K562 (cell line): Measurements from ENCODE around the gene ERF. TPM values are rescaled to one million over a fixed set of nuclear protein-coding genes. Genes with fewer than 3 reads are reported as not detected.

Experiments
- ATAC-seq: fragments of 200-7000 bp; cut with Tn5 transposase; 3 replicates; pipeline ENCODE4 v1.9.1; 2020; ENCODE audit warnings: moderate library complexity
- BruUV-seq: library from RNA; stranded (reverse); fragments of 400-500 nt; replicated peaks from 2 replicates; lab custom pipeline; 2021; lab: Mats Ljungman, UMichigan
- CTCF ChIA-PET: fragments of 300-600 bp; formaldehyde crosslinking; extraction: SDS; loops from one replicate; lab custom pipeline; 2021; ENCODE audit warnings: low intra/inter-chr PET ratio; lab: Yijun Ruan, JAX
- POLR2A ChIA-PET: fragments of 300-600, 350-650 bp; sonication (Branson Sonifier 250); formaldehyde crosslinking; extraction: SDS; loops from one replicate; lab custom pipeline; 2021; ENCODE audit warnings: antibody characterized with exemption, inconsistent platforms; lab: Yijun Ruan, JAX
- DNase-seq, 4 experiments: peaks; one replicate each; pipeline versions ENCODE4 v3.0.0 to v3.0.0-alpha.2; 2011 to 2018; ENCODE audit warnings: low spot score in 3 of 4, mixed read lengths in 3 of 4; ENCODE audit errors: extremely low read depth in 1 of 4
- FAIRE-seq: peaks from 2 replicates; lab custom pipeline; 2011; peaks lifted over from hg19 to GRCh38; lab: Jason Lieb, UNC
- H2AFZ ChIP-seq: 2 replicates; pipeline ENCODE4 v1.6.0; 2011; ENCODE audit warnings: low read depth, low read length, control low read depth, inconsistent platforms
- H3K27ac ChIP-seq: fragments of 200-600 bp; 3 replicates; pipeline ENCODE4 v1.8.0; 2011; ENCODE audit warnings: low read depth, mild to moderate bottlenecking, control low read depth, inconsistent platforms, low read length, moderate library complexity, mixed read lengths; ENCODE audit errors: extremely low read depth
- H3K27me3 ChIP-seq, 2 experiments: fragments of 300-600 bp in 1 of 2; 2 replicates in 1 of 2; 3 replicates in 1 of 2; pipeline versions ENCODE4 v1.6.0 to v1.8.0; 2011; ENCODE audit warnings: inconsistent platforms in 2 of 2, low read length in 2 of 2, mild to moderate bottlenecking in 1 of 2, mixed read lengths in 1 of 2, moderate library complexity in 1 of 2; ENCODE audit not compliant: control insufficient read depth in 2 of 2, insufficient read depth in 2 of 2
- H3K36me3 ChIP-seq: fragments of 300-600 bp; 3 replicates; pipeline ENCODE4 v1.8.0; 2011; ENCODE audit warnings: mild to moderate bottlenecking, low read length, inconsistent platforms; ENCODE audit not compliant: control insufficient read depth, insufficient read depth
- H3K4me1 ChIP-seq, 2 experiments: fragments of 200-600 bp in 1 of 2; replicated peaks in 1 of 2; 2 replicates in 1 of 2; 3 replicates in 1 of 2; pipeline versions ENCODE4 v1.5.1 to v1.8.0; 2011; ENCODE audit warnings: inconsistent platforms in 2 of 2, low read length in 2 of 2, mild to moderate bottlenecking in 1 of 2, mixed read lengths in 1 of 2, moderate library complexity in 1 of 2; ENCODE audit not compliant: control insufficient read depth in 2 of 2, insufficient read depth in 2 of 2
- H3K4me2 ChIP-seq: 2 replicates; pipeline ENCODE4 v1.6.1; 2011; ENCODE audit warnings: low read length, control low read depth, inconsistent platforms, mixed read lengths; ENCODE audit not compliant: insufficient read depth
- H3K4me3 ChIP-seq: fragments of 200-600 bp; sonication (generic), shearing (Covaris generic); 2 replicates; pipeline ENCODE4 v1.5.1; 2016; ENCODE audit warnings: control low read depth, inconsistent platforms
- H3K79me2 ChIP-seq: fragments of 200-600 bp; 3 replicates; pipeline ENCODE4 v1.8.0; 2011; ENCODE audit warnings: low read length, inconsistent platforms; ENCODE audit not compliant: control insufficient read depth, insufficient read depth
- H3K9ac ChIP-seq, 2 experiments: 2 replicates each; pipeline versions ENCODE4 v1.6.0 to v1.6.1; 2011; ENCODE audit warnings: low read depth in 2 of 2, low read length in 2 of 2, control low read depth in 1 of 2, inconsistent platforms in 1 of 2, mild to moderate bottlenecking in 1 of 2, mixed read lengths in 1 of 2; ENCODE audit not compliant: insufficient read depth in 1 of 2
- H3K9me1 ChIP-seq: one replicate; pipeline ENCODE4 v1.6.0; 2011; ENCODE audit warnings: inconsistent platforms, mild to moderate bottlenecking, low read length, moderate library complexity; ENCODE audit not compliant: control insufficient read depth, insufficient read depth
- H3K9me3 ChIP-seq: replicated peaks from 2 replicates; pipeline ENCODE4 v1.5.1; 2011; ENCODE audit warnings: low read depth, low read length, inconsistent platforms; ENCODE audit not compliant: control insufficient read depth, insufficient read depth
- H4K20me1 ChIP-seq: replicated peaks from 2 replicates; pipeline ENCODE4 v1.6.1; 2011; ENCODE audit warnings: low read length, inconsistent platforms, mixed read lengths; ENCODE audit not compliant: control insufficient read depth, insufficient read depth
- HES1 ChIP-seq: fragments of 450-650 bp; IDR thresholded peaks from 2 replicates; pipeline ENCODE4 v1.6.1; 2016; ENCODE audit warnings: low read depth, mild to moderate bottlenecking, moderate library complexity
- POLR2A ChIP-seq: fragments of 450-650 bp; conservative IDR thresholded peaks from 2 replicates; pipeline ENCODE4 v1.6.1; 2016
- POLR2AphosphoS5 ChIP-seq: IDR thresholded peaks from 2 replicates; pipeline ENCODE4 v1.6.1; 2011; ENCODE audit warnings: mild to moderate bottlenecking, low read depth, low read length, moderate library complexity; ENCODE audit not compliant: control insufficient read depth, insufficient read depth
- POLR2G ChIP-seq: fragments of 200-400 bp; formaldehyde crosslinking; IDR thresholded peaks from 2 replicates; pipeline ENCODE4 v1.6.1; 2017; ENCODE audit warnings: low read depth, mild to moderate bottlenecking, antibody characterized with exemption, low read length, moderate library complexity
- RBFOX2 ChIP-seq: fragments of 200-400 bp; formaldehyde crosslinking; IDR thresholded peaks from 2 replicates; pipeline ENCODE4 v1.6.1; 2017; ENCODE audit warnings: low read depth, mild to moderate bottlenecking, low read length, moderate library complexity
- YY1 ChIP-seq, 3 experiments: IDR thresholded peaks; 2 replicates each; pipeline ENCODE4 v1.6.1; 2011; ENCODE audit warnings: low read length in 2 of 3, mild to moderate bottlenecking in 2 of 3, moderate library complexity in 2 of 3, borderline replicate concordance in 1 of 3, control low read depth in 1 of 3, low read depth in 1 of 3; ENCODE audit not compliant: insufficient read depth in 3 of 3, insufficient replicate concordance in 2 of 3, control insufficient read depth in 1 of 3, insufficient read length in 1 of 3; ENCODE audit errors: extremely low read depth in 1 of 3
- ZNF134 ChIP-seq: fragments of 250-450 bp; sonication (Bioruptor Pico); conservative IDR thresholded peaks from 2 replicates; pipeline ENCODE4 v1.4.0; 2020
- WGBS: fragments of 100-300 bp; shearing (Covaris generic); methylation state at CpG from one replicate; pipeline ENCODE4 v1.1.6; 2016; ENCODE audit warnings: low coverage, mixed read lengths; ENCODE audit not compliant: insufficient coverage; ENCODE audit errors: missing lambda C conversion rate; 5-methylcytosine and 5-hydroxymethylcytosine counted together
- in situ Hi-C: fragments of 300-500 bp; cut with MboI; formaldehyde crosslinking; loops from 4 replicates; pipeline ENCODE4 v1.15.0; 2018; ENCODE audit warnings: inconsistent platforms, mixed read lengths
- intact Hi-C: fragments of 100-400 bp; cut with micrococcal nuclease; formaldehyde crosslinking; loops from 2 replicates; pipeline ENCODE4 v1.14.2; 2022
- polyA plus RNA-seq, 8 experiments: library from polyadenylated mRNA; depleted of rRNA in 4 of 8; stranded (reverse) in 5 of 8; unstranded in 3 of 8; fragments of >200 nt; fragmentation: Nextera tagmentation in 2 of 8; fragmentation: Illumina TruSeq in 1 of 8; extraction: Ambion mirVana in 2 of 8; extraction: Trizol in 1 of 8; gene quantifications; 2 replicates each; pipeline versions ENCODE4 v1.2.1 to v1.2.3, GENCODE V29; 2011 to 2014; ENCODE audit warnings: inconsistent platforms in 1 of 8, missing spikeins in 1 of 8
- total RNA-seq, 7 experiments: library from RNA; depleted of rRNA in 6 of 7; stranded (reverse); fragments of >200 nt in 6 of 7; fragmentation: Illumina TruSeq in 2 of 7; extraction: Trizol in 2 of 7; gene quantifications; 2 replicates each; pipeline versions ENCODE4 v1.2.1 to v1.2.3, GENCODE V29; 2011 to 2021; ENCODE audit warnings: low replicate concordance in 1 of 7

Gene ERF
- total and polyA plus RNA-seq, 9 of the 15 experiments (the other 6 are each of a cell fraction or from before 2014, with no cell fraction given): 0.03 to 75.4 (median 27.0) TPM

- Histone ChIP-seq H3K9me3 (no peaks in the 10 kb centered on the region), H4K20me1 (peaks cover 28% of the 10 kb centered on the region), H3K9me1 (peaks cover 3% of the 10 kb centered on the region)
- FAIRE-seq: no peak
- in situ Hi-C loops: no loop called here
- intact Hi-C loops: no loop called here
- CTCF ChIA-PET: no interaction called here
- TF ChIP-seq POLR2AphosphoS5 (0 out of 2 replicates have a peak, but pooled peaks have one; percentile 0), ZNF134 (CRISPR knock-in tag) (no peak), YY1 (IDR thresholded peaks at IDR 0.05; ENCODE audit: borderline replicate concordance in 1 of 3, control insufficient read depth in 1 of 3, extremely low read depth in 1 of 3, insufficient read depth in 3 of 3, insufficient read length in 1 of 3, insufficient replicate concordance in 2 of 3, low read depth in 1 of 3, low read length in 2 of 3) (no peak), POLR2G (peak; percentile 47; the same call in 1 of the 2 replicates), RBFOX2 (peak; percentile 57), HES1 (no peak), POLR2A (peak; percentile 45)
- TF ChIP-seq, all 486 proteins: peak for 4
- POLR2A ChIA-PET: interaction anchor here (0.8 to 2.3 kb wide), 3 partner anchors 10 to 19 kb away, joined by 3 to 23 read pairs (median 4); partner anchors contain the start of gene GSK3A
- Histone ChIP-seq H3K27ac (0 out of 3 replicates have a peak overlapping the region, but pooled peaks have one; percentile 5), H3K4me1 (peaks cover 21 to 26% of the 10 kb centered on the region in 2 experiments), H3K4me3 (no peak overlapping the region), H3K36me3 (peaks cover 98% of the 10 kb centered on the region), H2AFZ (no peak overlapping the region), H3K9ac (0 out of 4 replicates have a peak overlapping the region, but pooled peaks of 1 of the 2 experiments have one; percentile 21), H3K27me3 (no peaks in the 10 kb centered on the region), H3K79me2 (peaks cover 30% of the 10 kb centered on the region), H3K4me2 (no peak overlapping the region)
- 90% methylated on average over 10 of the region's 10 CpGs for whole genome bisulfite sequencing
- DNase-seq: no peak
- no TSS peak for BruUV-seq
- ATAC-seq: no peak
These were observed 22.5 kb downstream of the ERF start for GRCh38 chr19:42232435-42232834.
